Activated CD4-positive, CD25-positive, alpha-beta regulatory T cell treated with anti-CD3 and anti-CD28 coated beads, Interleukin-2, amount 50 U/mL, for 72 hours (primary cell): ENCODE results near the gene ARHGAP26.

ENCODE experiments used
- DNase-seq: peaks from one replicate; pipeline ENCODE4 v3.0.0; 2021

Gene ARHGAP26

DNA sequence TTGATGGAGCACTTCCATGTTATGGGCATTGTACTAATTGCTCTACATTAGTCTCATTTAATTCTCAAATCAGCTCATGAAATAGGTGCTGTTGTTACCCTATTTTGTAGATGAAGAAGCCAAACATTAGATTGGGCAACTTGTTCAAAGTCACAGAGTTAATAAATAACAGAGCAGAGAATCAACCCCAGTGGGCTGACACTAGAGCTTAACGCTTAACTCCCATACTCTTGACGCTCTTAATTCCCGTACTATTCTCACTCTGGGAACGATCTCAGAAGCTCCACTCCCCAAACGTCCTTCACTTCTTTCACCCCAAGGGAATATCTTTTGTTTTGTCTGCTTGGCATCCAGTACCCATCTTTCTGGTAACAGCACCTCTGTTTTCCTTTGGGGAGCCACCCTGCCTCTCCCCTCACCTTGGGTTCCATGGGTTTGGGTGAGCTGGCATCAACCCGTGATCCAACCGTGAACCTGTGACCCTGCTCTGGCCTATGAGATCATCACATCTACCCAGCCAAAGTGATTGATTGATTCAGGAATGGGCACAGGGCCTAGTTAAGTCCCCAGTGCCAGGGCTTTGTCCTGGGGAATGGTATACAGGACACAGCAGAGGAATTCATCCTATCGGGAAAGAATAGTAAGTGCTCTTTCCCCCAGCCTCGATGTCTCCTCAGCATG, 464.1 kb downstream of the ARHGAP26 start:
- DNase-seq = no peak

GRCh38 chr5:143235423-143235822, 465.2 kb downstream of the ARHGAP26 start:
- no peak for DNase-seq

- DNase-seq = no peak
These were observed 466.5 kb downstream of the ARHGAP26 start for GRCh38 chr5:143236682-143237081.

- no peak for DNase-seq
These were observed 467.5 kb downstream of the ARHGAP26 start for GRCh38 chr5:143237664-143238063.

GRCh38 chr5:143238620-143239019, 468.4 kb downstream of the ARHGAP26 start:
- no peak for DNase-seq

GRCh38 chr5:143239882-143240518, 469.8 kb downstream of the ARHGAP26 start:
- no peak for DNase-seq

- DNase-seq = no peak
These were observed 471.7 kb downstream of the ARHGAP26 start for GRCh38 chr5:143241892-143242291.

DNA sequence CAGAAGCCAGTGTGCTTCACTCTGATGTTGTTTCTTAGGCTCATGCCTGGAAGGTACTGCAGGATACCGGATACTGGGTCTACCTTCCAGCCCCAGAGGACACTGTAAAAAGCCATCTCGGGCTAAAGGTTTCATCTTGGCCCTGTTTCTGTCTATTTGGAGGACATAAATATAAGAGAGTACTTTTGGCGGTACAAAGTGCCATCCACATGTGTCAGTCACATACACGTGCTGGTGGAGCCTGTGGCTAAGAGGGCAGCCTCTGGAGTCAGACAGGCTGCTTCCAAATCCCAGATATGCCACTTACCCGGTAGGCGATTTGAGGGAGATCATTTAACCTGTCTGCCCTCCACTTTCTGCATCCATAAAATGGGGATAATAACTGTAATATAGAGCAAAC, 472.9 kb downstream of the ARHGAP26 start:
- DNase-seq = no peak

- no peak for DNase-seq
These were observed 474.0 kb downstream of the ARHGAP26 start for GRCh38 chr5:143244000-143244736.

GRCh38 chr5:143244990-143245389, 474.8 kb downstream of the ARHGAP26 start:
- no peak for DNase-seq

DNA sequence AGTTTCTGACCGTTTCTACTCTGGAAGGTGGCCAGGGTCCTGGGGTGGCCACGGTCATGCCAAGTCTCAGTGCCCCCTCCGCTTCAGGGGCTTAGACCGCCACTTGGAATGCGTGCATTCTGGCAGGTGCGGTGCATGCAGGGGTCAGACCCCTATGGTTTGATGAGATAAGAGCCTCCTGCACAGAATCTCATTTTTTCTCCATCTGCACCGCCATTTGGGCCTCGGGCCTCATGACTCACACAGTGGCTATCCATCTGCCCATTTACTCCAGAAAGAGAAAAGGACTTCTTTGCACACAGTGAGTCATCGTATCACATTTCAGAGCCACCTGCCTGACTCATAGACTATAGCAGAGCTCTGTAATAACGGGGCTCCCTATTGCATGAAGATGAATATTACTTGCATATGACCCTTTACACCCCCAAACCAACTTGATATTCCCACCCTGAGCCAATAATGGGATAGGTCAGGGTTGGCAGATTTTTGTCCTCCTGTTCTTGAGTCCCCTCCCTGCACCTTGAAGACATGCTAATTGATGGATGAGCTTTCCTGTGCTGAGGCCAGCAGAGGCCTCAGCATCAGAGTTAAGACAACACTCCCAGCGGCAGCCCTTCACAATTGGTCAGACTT, 475.9 kb downstream of the ARHGAP26 start:
- DNase-seq = no peak

GRCh38 chr5:143247134-143247815, 477.1 kb downstream of the ARHGAP26 start:
- DNase-seq = no peak

DNA sequence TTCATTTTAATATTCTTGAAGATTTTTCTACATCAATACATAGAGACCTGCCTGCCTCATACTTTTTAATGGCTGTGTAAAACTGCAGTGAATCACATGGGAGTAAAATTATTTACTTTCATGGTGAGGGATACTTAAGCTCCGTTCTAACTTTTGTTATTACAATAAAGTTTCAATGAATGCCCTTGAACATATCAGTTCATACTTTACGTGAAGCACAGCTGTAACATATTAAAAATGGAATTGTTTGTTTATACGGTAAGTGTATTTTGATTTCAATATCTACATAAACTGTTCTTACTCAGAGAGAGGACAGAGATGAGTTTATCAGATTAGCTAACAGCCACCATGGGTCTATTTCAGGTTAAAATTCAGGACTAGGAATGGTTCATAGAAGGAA, 478.2 kb downstream of the ARHGAP26 start:
- no peak for DNase-seq

DNA sequence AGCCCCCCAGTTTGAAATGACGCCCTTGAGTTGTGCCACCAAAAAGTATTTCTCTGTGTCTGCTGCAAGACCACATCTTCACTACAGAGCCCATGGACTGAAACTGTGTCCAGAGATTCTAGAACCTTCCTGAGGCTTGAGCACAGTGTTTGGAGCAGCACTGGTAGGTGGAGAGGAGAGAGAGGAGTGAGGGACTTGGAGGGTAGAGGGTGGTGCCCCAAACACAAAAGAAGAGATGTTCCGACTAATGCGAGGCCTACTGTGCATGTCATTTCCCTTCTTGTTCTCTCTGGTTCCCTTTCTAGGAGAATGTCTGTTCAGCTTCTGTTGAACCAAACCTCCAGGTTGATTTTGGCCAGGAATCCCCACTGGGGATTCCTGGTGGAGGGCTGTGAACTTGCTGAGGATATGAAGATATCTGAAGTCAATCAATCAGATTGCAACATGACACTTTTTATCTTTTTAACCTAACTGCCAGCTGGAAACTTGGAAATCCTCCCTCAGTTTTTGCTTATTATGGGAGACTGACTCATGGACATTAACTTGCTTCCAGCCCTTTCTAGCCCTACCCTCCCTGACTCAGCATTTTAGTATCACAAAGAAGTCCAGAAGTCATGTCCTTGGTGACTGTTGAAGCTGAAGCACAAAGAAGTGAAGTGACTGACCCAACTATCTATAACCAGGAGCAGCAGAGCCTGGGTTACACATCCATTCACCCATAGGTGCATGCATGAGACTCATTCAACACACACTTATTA, 478.8 kb downstream of the ARHGAP26 start:
- no peak for DNase-seq

GRCh38 chr5:143249851-143250250, 479.7 kb downstream of the ARHGAP26 start:
- no peak for DNase-seq

DNA sequence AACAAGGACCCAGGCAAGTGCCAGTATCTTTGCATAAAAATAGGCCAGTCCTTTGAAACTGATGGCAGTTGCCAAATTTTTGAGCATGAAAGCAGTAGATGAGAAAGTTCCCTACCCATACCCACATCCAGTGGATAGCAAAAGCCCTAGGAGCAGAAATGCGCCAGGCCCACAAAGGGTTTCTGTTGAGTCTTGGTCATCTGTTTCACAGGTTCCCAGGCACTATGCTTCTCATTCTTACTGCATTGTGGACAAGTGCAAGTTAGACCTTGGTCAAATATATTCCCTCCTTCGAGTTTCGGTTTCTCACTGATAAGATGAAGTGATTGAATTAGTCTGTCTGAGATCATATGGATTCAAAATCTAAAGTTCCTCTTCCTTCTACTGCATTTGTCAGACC, 481.0 kb downstream of the ARHGAP26 start:
- no peak for DNase-seq

GRCh38 chr5:143251946-143252345, 481.8 kb downstream of the ARHGAP26 start:
- DNase-seq = no peak

GRCh38 chr5:143254819-143255218, 484.6 kb downstream of the ARHGAP26 start:
- DNase-seq = no peak

GRCh38 chr5:143258559-143259253, 488.5 kb downstream of the ARHGAP26 start:
- no peak for DNase-seq

DNA sequence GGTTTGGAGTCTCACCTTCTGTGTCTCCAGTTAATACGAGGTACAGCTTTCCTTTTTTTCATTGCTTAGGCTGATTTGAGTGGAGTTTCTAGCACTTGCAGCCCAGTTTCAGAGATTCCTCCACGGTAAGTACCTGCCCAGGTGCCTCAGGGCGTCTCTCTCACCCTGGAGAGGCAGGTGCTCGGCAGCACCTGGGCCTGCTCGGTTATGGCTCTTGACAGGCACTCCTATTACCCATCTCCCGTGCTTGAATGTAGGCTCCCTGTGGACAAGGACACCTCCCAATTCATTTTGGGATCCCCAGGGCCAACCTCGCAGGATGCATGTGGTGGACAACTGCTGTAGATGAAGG, 489.1 kb downstream of the ARHGAP26 start:
- DNase-seq = no peak

DNA sequence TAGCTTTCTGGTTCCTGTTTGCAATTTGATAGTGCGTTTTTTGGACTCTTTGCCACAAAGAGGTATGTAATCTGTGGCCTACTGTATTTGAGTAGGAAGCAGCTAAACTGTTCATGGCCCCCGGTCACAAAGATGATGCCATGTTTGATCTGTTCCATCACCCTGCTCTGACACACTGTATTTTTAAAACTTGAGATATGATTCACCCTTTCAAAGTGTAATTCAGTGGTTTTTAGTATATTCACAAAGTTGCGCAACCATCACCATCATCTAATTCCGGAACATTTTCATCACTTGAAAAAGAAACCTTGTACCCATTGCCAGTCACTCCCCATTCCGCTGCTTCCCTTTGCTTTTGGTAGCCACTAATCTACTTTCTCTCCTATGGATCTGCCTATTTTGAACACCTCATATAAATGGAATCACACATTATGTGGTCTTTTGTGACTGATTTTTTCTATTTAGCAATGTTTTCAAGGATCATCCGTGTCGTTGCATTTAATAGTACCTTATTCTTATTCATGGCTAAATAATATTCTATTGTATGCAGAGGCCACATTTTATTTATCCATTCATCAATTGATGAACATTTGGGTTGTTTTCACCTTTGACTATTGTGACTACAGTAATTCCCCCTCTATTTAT, 491.7 kb downstream of the ARHGAP26 start:
- DNase-seq = no peak
